NCI-H1417 treated with DMSO at 0.1 percent for 48 hours (cell line): ENCODE results near the gene PIAS1.
"Not testable (repeated sequence)": the region's sequence is repeated elsewhere in the genome, so short reads cannot be mapped to it uniquely, and the experiment has no call there.

Source experiments
- DNase-seq: peaks from one replicate; lab custom pipeline; 2025; lab: John Stamatoyannopoulos, UW

PIAS1 gene

GRCh38 chr15:68053701-68054627 is at the start of gene PIAS1:
Gene PIAS1 (plus strand): TSS chr15:68054315. CDS start chr15:68054327, 12 bp downstream.
- peak; percentile 88 for DNase-seq

DNA sequence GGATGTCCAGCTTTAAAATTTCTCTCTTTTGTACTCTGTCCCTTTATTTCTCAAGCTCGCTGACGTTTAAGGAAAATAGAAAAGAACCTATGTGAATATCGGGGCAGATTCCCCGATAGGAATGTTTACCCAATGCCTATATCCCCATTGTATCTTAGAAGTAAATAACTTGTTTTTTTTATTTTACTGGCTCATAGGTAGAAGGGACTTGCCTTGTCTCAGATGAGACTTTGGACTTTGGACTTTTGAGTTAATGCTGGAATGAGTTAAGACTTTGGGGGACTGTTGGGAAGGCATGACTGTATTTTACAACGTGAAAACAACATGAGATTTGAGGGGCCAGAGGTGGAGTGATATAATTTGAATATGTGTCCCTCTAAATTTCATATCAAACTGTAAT is 46.5 kb upstream of the PIAS1 start:
- not testable (repeated sequence) for DNase-seq

GRCh38 chr15:68010361-68011153 is 43.6 kb upstream of the PIAS1 start:
- DNase-seq: no peak

DNA sequence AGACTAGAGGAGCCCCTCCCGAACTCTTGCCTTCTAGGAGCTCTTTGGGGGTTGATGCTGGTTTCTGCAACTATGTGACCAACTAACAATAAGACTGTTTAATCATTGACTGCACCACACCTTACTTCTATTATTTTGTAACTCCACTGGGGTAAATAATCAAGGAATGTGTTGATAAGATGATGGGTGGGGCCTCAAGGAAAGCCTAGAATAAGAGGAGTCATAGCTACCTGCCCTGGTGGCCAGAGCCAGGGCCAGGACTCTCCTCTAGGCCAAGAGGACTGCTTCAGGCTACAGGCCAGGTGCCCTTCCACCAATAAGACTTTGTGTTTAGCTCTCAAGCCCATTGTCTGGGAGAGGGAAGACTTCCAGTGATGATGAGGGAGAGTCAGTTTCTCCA is 41.2 kb upstream of the PIAS1 start:
- no peak for DNase-seq

- DNase-seq: no peak
Observed at GRCh38 chr15:68014219-68014618, 39.9 kb upstream of the PIAS1 start.

GRCh38 chr15:68015244-68015643 is 38.9 kb upstream of the PIAS1 start:
- no peak for DNase-seq

GRCh38 chr15:68017201-68017600 is 36.9 kb upstream of the PIAS1 start:
- DNase-seq: no peak

DNA sequence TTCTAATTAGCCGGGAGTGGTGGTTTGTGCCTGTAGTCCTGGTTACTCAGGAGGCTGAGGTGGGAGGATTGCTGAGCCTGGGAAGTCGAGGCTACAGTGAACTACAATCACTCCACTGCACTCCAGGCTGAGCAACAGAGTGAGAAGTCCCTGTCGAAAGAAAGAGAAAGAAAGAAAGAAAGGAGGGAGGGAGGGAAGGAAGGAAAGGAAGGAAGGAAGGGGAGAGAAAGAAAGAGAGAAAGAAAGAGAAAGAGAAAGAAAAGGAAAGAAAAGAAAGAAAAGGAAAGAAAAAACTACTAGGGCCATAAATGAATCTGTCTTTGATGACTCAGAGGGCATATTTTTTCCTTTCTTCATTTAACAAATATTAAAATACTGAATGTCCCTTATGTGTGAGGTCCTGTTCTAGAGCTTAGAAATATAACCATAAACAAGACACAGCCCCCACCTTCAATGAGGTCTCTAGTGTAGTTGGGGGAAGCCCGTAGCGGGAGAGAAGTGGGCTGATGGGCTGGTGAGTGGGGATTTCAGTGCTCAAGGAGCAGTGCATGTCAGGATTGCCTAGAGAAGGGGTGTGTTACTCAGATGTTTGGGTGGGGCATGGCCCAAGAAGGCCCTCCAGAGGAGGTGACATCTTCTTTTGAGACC is 35.2 kb upstream of the PIAS1 start:
- DNase-seq: no peak

GRCh38 chr15:68019814-68020525 is 34.1 kb upstream of the PIAS1 start:
- no peak for DNase-seq

DNA sequence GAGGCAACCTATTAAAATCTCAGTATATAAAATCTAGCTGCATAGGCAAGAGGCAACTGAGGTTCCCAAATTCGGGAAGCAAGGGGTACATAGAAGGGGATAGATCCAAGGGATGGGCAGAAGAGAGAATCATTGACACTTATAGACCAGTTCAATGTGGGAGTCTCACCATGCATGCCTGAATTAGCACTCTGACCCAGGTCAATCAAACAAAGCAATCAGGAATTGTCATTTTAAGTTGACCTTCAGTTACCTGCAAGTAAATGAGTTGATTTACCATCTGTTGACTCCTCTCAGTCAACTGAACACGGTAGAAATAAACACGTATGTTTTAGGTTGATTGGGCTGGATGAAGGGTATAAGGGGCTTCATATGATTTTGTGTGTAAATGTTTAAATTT is 33.4 kb upstream of the PIAS1 start:
- DNase-seq: no peak

- DNase-seq: no peak
Observed at GRCh38 chr15:68022061-68022460, 32.1 kb upstream of the PIAS1 start.

DNA sequence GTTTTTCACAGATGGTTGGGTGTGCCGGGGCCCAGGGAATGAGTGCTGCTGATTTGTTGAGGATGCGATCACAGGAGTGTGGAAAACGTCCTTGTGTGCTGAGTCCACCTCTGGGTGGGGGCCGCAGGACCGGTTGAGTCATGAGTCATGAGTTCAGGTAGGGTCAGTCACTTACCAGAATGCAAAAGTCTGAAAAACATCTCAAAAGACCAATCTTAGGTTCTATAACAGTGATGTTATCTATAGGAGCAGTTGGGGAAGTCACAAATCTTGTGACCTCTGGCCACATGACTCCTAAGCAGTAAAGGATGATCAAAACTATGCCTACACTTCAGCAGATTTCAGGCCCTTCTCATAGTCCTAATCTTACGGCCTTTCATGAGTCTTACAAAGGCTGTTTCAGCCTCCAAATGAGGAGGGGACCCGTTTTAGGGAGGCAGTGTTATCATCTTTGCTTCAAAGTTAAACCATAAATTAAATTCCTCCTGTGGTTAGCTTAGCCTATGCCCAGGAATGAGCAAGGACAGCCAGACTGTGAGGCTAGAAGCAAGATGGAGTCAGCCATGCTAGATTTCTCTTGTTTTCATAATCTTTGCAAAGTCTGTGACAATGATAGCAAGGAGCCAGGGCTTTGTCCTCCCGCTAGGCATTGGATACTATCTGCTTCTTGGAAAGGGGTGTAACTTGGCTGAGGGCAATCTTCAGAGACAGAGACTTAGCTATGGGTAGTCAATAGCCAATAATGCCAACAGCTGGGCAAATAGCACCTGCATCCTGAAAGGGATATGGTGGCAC is 30.6 kb upstream of the PIAS1 start:
- DNase-seq: no peak

DNA sequence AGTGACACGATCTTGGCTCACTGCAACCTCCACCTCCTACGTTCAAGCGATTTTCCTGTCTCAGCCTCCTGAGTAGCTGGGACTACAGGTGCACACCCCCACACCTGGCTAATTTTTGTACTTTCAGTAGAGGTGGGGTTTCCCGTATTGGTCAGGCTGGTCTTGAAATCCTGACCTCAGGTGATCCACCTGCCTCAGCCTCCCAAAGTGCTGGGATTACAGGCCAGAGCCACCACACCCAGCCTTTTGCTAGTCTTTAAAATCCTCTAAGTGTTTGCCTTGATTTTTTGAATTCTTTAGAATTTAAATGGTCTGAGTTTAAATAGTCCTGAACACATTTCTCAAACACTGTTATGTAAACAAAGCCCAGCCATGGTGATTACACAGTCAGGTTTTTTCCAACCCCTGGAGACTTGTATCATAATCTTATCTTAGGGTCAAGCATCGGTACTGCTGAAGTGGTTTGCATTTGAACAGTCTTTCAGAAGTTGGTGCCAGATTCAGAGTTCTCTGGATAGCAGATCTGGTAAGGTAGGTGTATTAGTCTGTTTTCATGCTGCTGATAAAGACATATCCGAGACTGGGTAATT is 28.2 kb upstream of the PIAS1 start:
- no peak for DNase-seq

DNA sequence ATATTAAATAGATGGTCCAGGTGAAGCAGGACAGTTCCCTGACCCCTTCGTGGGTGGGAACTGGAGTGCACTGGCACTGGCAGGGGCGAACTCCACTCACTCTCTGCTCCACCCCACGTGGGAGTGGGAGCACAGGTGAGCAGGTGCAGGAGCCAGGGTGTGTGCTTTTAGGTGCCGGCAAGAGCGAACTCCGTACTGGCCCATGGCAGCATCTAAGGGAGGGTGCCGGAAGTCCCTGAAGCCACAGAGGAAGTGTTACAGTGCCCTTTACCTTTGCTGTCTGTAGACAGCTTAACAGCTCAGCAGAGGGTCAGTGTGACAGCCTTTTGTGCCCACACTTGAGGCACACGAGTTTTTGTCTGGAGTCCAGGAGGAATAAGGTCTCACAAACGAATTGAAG is 26.7 kb upstream of the PIAS1 start:
- DNase-seq: no peak

- no peak for DNase-seq
Observed at GRCh38 chr15:68028137-68028887, 25.8 kb upstream of the PIAS1 start.

DNA sequence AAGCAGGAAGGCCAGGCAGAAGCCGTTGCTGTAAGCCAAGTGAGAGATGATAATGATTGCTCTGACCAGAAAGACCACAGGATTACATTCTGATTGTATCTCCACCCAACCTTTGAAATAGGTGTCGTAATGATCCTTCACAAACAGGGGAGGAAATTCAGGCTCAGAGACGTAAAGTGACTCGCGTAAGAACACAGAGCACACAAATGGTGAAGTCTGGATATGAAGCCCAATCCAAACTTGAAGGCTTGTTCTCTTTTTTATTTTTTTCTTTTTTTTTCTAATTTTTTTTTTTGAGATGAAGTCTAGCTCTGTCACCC is 25.3 kb upstream of the PIAS1 start:
- no peak for DNase-seq

- DNase-seq: no peak
Observed at GRCh38 chr15:68029959-68030358, 24.2 kb upstream of the PIAS1 start.

DNA sequence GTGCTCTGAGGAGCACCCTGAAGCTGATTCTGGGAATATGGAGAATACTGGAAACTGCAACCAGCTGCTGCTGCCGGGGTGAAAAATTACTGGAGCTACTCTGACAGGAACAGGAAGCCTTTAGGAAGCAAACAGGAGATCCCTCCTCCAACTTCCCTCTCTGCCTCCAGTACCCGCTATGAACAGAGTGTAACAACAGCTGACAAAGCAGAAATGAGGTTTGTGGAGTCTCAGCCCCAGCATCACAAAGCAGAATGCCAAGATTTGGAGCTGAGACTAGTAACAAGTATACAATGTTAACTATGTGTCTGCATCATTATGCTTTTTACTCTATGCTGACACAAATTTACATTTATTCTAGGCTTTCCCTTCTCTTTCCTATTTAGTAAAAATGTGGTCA is 22.7 kb upstream of the PIAS1 start:
- no peak for DNase-seq

- no peak for DNase-seq
Observed at GRCh38 chr15:68032672-68033071, 21.4 kb upstream of the PIAS1 start.

DNA sequence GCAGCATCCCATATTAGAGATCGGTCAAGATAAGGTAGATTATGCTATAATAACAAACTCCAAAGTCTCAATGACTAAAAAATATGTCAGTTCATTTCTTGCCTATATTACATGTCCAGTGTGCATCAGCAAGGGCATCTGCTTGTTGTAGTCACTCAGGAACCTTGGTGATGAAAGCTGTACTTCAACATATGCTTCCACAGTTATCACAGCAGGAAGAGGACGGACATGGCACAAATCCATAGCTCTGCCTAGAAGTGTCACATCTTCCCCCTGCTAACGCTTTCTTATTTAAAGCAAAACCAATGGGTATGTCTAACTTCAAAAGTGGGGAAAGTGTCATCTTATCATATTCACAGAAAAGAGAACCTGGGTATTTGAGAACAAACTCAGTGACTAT is 20.0 kb upstream of the PIAS1 start:
- DNase-seq: no peak
